GM18511 (cell line): ENCODE measurements around the gene E2F8.

Source experiments
- ATAC-seq: cut with Tn5 transposase; IDR thresholded peaks from one replicate; pipeline ENCODE4 v1.9.1; 2021; ENCODE audit warnings: mild to moderate bottlenecking, moderate library complexity; ENCODE audit not compliant: unreplicated experiment

The E2F8 gene

GRCh38 chr11:19252394-19253152, 11.8 kb upstream of the E2F8 start:
- ATAC-seq, result no peak

GRCh38 chr11:19251577-19251976, 10.8 kb upstream of the E2F8 start:
- no peak for ATAC-seq

GRCh38 chr11:19246816-19247215, 6.1 kb upstream of the E2F8 start:
- no peak for ATAC-seq

- no peak for ATAC-seq
Observed at GRCh38 chr11:19245351-19245750, 4.6 kb upstream of the E2F8 start.

GRCh38 chr11:19244621-19245020, 3.9 kb upstream of the E2F8 start:
- no peak for ATAC-seq

GRCh38 chr11:19244084-19244483, 3.3 kb upstream of the E2F8 start:
- no peak for ATAC-seq

- ATAC-seq, result no peak
Observed at GRCh38 chr11:19243613-19244012, 2.9 kb upstream of the E2F8 start.

GRCh38 chr11:19243143-19243542, 2.4 kb upstream of the E2F8 start:
- no peak for ATAC-seq

- ATAC-seq, result no peak
Observed at GRCh38 chr11:19242179-19242932, 1.6 kb upstream of the E2F8 start.

- ATAC-seq, result peak; percentile 45
Observed at GRCh38 chr11:19241260-19242178, 774 bp upstream of the E2F8 start.

GRCh38 chr11:19239039-19239438, 1.7 kb downstream of the E2F8 start:
- ATAC-seq, result no peak

GRCh38 chr11:19237813-19238212, 2.9 kb downstream of the E2F8 start:
- ATAC-seq, result no peak

GRCh38 chr11:19237381-19237780, 3.4 kb downstream of the E2F8 start:
- ATAC-seq, result no peak

- ATAC-seq, result no peak
Observed at GRCh38 chr11:19234231-19234817, 6.4 kb downstream of the E2F8 start.

GRCh38 chr11:19232910-19233503, 7.7 kb downstream of the E2F8 start:
- ATAC-seq, result no peak

GRCh38 chr11:19229671-19230070, 11.1 kb downstream of the E2F8 start:
- ATAC-seq, result no peak

GRCh38 chr11:19228968-19229367, 11.8 kb downstream of the E2F8 start:
- ATAC-seq, result no peak

- no peak for ATAC-seq
Observed at GRCh38 chr11:19226378-19227195, 14.2 kb downstream of the E2F8 start.

- ATAC-seq, result no peak
Observed at GRCh38 chr11:19225581-19225980, 15.2 kb downstream of the E2F8 start.

GRCh38 chr11:19225123-19225522, 15.6 kb downstream of the E2F8 start:
- no peak for ATAC-seq
